ENCODE measurements around the gene ARAP1. TPM values are rescaled to one million over a fixed set of nuclear protein-coding genes. Genes with fewer than 3 reads are reported as not detected.

The ARAP1 gene
- total RNA-seq, 2 donors from 2014 or later = 95.2 to 109 TPM

DNA sequence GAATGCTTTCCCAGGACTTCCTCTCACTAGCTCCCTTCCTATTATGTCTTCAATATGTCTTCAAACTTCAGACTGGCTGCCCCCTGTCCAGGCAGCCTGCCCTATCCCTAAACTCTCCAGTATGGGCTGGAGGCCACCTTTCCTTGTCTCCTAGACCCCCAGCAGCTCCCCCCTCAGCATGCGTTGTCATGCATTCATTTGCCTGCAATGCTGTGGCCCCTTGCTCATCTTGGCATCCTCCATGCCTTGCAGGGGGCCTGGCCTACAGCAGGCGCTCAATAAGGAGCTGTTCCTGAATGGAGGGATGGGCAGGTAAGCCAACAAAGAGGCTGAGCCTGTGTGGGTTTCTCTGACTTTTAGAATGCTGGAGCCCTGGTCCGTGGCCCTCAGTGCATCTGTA is 16.4 kb upstream of the ARAP1 start:
- intact Hi-C loops (cut with DNase I) = no loop called here
- no peak for DNase-seq (ENCODE audit: low spot score)
- Histone ChIP-seq H3K4me3 (no peak overlapping the region), H3K9me3 (no peaks in the 10 kb centered on the region), H3K4me1 (replicated peaks) (peaks cover 8% of the 10 kb centered on the region), H3K27me3 (replicated peaks; ENCODE audit: insufficient read depth) (no peaks in the 10 kb centered on the region), H3K36me3 (no peaks in the 10 kb centered on the region), H3K27ac (no peak overlapping the region)
- WGBS = 93% methylated on average over 3 of the region's 3 CpGs
- TF ChIP-seq POLR2AphosphoS5 (IDR thresholded peaks at IDR 0.05) (no peak), POLR2A (IDR thresholded peaks at IDR 0.05) (no peak)
- TF ChIP-seq, protein P1, sequence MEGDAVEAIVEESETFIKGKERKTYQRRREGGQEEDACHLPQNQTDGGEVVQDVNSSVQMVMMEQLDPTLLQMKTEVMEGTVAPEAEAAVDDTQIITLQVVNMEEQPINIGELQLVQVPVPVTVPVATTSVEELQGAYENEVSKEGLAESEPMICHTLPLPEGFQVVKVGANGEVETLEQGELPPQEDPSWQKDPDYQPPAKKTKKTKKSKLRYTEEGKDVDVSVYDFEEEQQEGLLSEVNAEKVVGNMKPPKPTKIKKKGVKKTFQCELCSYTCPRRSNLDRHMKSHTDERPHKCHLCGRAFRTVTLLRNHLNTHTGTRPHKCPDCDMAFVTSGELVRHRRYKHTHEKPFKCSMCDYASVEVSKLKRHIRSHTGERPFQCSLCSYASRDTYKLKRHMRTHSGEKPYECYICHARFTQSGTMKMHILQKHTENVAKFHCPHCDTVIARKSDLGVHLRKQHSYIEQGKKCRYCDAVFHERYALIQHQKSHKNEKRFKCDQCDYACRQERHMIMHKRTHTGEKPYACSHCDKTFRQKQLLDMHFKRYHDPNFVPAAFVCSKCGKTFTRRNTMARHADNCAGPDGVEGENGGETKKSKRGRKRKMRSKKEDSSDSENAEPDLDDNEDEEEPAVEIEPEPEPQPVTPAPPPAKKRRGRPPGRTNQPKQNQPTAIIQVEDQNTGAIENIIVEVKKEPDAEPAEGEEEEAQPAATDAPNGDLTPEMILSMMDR (IDR thresholded peaks at IDR 0.05) = no peak

- H3K4me1 ChIP-seq (replicated peaks) = peaks cover 6% of the 10 kb centered on the region
- DNase-seq (ENCODE audit: low spot score) = no peak
- WGBS = 96% methylated on average over 4 of the region's 4 CpGs
- no peaks in the 10 kb centered on the region for H3K9me3 ChIP-seq
- intact Hi-C loops (cut with DNase I) = no loop called here
- no peak overlapping the region for H3K27ac ChIP-seq
- no peaks in the 10 kb centered on the region for H3K36me3 ChIP-seq
- no peaks in the 10 kb centered on the region for H3K27me3 ChIP-seq (replicated peaks; ENCODE audit: insufficient read depth)
- TF ChIP-seq, protein P1 (IDR thresholded peaks at IDR 0.05) = no peak
- TF ChIP-seq POLR2A (IDR thresholded peaks at IDR 0.05) (no peak), POLR2AphosphoS5 (IDR thresholded peaks at IDR 0.05) (no peak)
- no peak overlapping the region for H3K4me3 ChIP-seq
Observed at GRCh38 chr11:72767203-72768062, 15.2 kb upstream of the ARAP1 start.

DNA sequence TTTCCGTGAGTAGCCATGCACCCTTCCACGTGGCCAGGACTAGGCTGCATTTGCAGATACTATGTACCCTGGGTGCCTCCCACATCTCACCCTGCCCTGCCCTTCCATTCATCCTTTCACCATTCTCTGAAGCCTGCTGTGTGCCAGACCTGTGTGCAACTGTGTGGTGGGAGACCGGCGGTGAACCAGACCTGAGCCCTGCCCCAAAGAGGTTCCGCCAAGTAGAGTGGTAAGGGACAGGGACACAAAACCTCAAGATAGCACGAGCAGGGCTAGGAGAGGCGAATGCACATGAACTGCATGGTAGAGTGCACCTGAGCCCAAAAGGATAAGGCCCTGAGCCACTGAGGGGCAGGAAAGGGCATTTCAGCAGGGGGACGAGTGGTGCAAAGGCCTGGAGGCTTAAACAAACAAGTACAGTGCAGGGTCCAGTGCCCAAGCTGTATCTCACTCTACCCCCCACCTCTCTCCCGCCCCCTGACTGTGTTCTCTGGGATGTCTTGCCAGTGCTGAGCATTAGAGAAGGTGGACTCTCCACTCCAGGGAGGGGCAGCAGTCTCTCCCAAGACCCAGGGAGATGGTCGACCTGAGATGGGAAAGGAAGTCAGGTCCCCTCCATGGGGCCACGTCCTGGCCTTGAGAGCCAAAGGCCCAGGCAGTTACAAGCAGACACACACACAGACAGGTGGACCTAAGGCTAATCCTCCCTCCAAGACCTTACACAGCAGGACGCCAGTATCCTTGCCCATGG is 14.1 kb upstream of the ARAP1 start:
- TF ChIP-seq POLR2A (IDR thresholded peaks at IDR 0.05) (no peak), POLR2AphosphoS5 (IDR thresholded peaks at IDR 0.05) (no peak)
- TF ChIP-seq, protein P1 (IDR thresholded peaks at IDR 0.05) = no peak
- WGBS = 81% methylated on average over 12 of the region's 12 CpGs

DNA sequence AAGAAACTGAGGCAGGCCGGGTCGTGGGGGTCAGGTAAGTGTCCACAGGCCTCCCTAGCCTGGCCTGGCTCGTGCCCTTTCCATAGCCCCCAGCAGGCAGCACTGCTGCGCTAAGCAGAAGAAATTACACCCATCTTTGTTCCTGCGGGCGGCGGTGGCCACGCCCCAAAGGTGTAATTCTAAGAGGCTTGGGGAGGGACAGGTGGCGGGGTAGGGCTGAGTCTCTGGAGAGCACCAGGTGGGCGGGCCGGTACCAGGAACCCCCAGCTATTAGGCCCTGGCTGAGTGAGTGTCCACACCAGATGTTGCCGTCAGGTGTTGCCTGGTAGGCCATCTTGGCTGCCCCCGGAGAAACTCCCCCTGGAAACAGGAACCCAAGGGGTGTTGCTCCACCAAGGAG is 12.3 kb upstream of the ARAP1 start:
- 64% methylated on average over 12 of the region's 13 CpGs for WGBS
- intact Hi-C loops (cut with DNase I) = no loop called here
- Histone ChIP-seq H3K27ac (no peak overlapping the region), H3K4me3 (no peak overlapping the region), H3K36me3 (no peaks in the 10 kb centered on the region), H3K9me3 (no peaks in the 10 kb centered on the region), H3K27me3 (replicated peaks; ENCODE audit: insufficient read depth) (no peaks in the 10 kb centered on the region), H3K4me1 (replicated peaks) (peaks cover 2% of the 10 kb centered on the region)
- no peak for TF ChIP-seq POLR2A (IDR thresholded peaks at IDR 0.05)
- TF ChIP-seq, protein P1 (IDR thresholded peaks at IDR 0.05) = no peak
- TF ChIP-seq POLR2AphosphoS5 (IDR thresholded peaks at IDR 0.05) = no peak
- DNase-seq (ENCODE audit: low spot score) = no peak

More for the DNA sequence above, 14.1 kb upstream of the ARAP1 start:
- Histone ChIP-seq H3K4me1 (replicated peaks) (peaks cover 3% of the 10 kb centered on the region), H3K27ac (no peak overlapping the region), H3K27me3 (replicated peaks; ENCODE audit: insufficient read depth) (no peaks in the 10 kb centered on the region), H3K9me3 (no peaks in the 10 kb centered on the region), H3K36me3 (no peaks in the 10 kb centered on the region), H3K4me3 (no peak overlapping the region)
- DNase-seq (ENCODE audit: low spot score) = no peak
- intact Hi-C loops (cut with DNase I) = no loop called here
